Medulla oblongata (tissue), 1 donor: ENCODE results near the gene CHAF1A.

ENCODE experiments used
- DNase-seq: peaks from one replicate; pipeline ENCODE4 v3.0.0-alpha.2; 2015; ENCODE audit errors: extremely low spot score

Gene CHAF1A

GRCh38 chr19:4456476-4456842 is 54.0 kb downstream of the CHAF1A start:
- peak; percentile 30 for DNase-seq

- peak; percentile 27 for DNase-seq
Observed at GRCh38 chr19:4456843-4457653, 54.6 kb downstream of the CHAF1A start.

GRCh38 chr19:4457654-4458395 is 55.4 kb downstream of the CHAF1A start, which contains the start of gene UBXN6:
UBXN6 (minus strand) TSS chr19:4457794; CDS start chr19:4457697, 97 bp downstream.
- DNase-seq: peak; percentile 98

- no peak for DNase-seq
Observed at GRCh38 chr19:4464815-4465581, 62.6 kb downstream of the CHAF1A start.

GRCh38 chr19:4467835-4468234 is 65.4 kb downstream of the CHAF1A start:
- DNase-seq: no peak

GRCh38 chr19:4471403-4472173 is 69.1 kb downstream of the CHAF1A start:
- DNase-seq: peak; percentile 100

GRCh38 chr19:4472174-4472974 is 69.9 kb downstream of the CHAF1A start, which contains the start of gene HDGFL2:
HDGFL2 (plus strand) TSS chr19:4472297; CDS start chr19:4472351, 54 bp downstream.
- DNase-seq: no peak

GRCh38 chr19:4473011-4473762 is 70.7 kb downstream of the CHAF1A start:
- no peak for DNase-seq

- DNase-seq: no peak
Observed at GRCh38 chr19:4473763-4474513, 71.5 kb downstream of the CHAF1A start.

- DNase-seq: peak; percentile 74
Observed at GRCh38 chr19:4474514-4475022, 72.1 kb downstream of the CHAF1A start.

GRCh38 chr19:4477034-4477801 is 74.8 kb downstream of the CHAF1A start:
- no peak for DNase-seq

- no peak for DNase-seq
Observed at GRCh38 chr19:4482721-4483364, 80.4 kb downstream of the CHAF1A start.

- DNase-seq: no peak
Observed at GRCh38 chr19:4483385-4483784, 80.9 kb downstream of the CHAF1A start.

GRCh38 chr19:4487572-4487971 is 85.1 kb downstream of the CHAF1A start:
- no peak for DNase-seq

GRCh38 chr19:4488496-4488895 is 86.1 kb downstream of the CHAF1A start:
- no peak for DNase-seq

GRCh38 chr19:4491446-4491845 is 89.0 kb downstream of the CHAF1A start:
- DNase-seq: no peak

GRCh38 chr19:4492337-4493103 is 90.1 kb downstream of the CHAF1A start:
- no peak for DNase-seq
